ENCODE results near the gene IQCH. TPM values are rescaled to one million over a fixed set of nuclear protein-coding genes. Genes with fewer than 3 reads are reported as not detected.
A peak's percentile ranks its signal among the peaks of the same experiment; 100 is the strongest.

IQCH gene
- polyA plus RNA-seq, 3 donors: 0.03 TPM; not detected in 2

DNA sequence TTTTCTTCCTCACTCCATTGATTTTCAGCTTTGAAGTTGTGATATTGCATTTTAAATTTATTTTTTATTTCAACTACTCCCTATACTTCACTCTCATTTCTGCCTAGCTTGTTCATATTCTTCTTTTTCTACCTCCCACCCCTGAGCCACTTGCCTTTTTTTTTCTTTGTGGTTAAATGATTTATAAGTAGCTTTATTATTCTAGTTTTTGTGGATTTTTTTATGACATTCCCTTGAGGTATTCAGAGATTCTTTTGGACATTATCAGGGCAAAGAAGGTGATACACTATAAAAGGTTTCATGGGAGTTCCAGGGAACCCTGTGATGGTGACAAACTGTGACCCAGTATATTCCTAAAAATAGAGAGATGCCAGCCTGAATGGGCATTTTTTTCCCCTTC, 269.6 kb downstream of the IQCH start:
- peak overlapping the region in 1 of 7 donors; percentile 12 for H3K27ac Mint-ChIP-seq
- no peak overlapping the region for H3K27ac ChIP-seq (ENCODE audit: low read depth in 1 of 2, low read length in 2 of 2)
- H3K4me2 ChIP-seq (replicated peaks; ENCODE audit: extremely low read depth, low read length, poor library complexity, severe bottlenecking): no peak overlapping the region
- H3K36me3 ChIP-seq (replicated peaks in 1 of 2; ENCODE audit: control insufficient read depth in 1 of 2, insufficient read depth in 2 of 2, low read length in 2 of 2): peaks cover 12 to 35% of the 10 kb centered on the region in 2 donors
- H3K9me3 ChIP-seq (replicated peaks in 1 of 2; ENCODE audit: control insufficient read depth in 1 of 2, insufficient read depth in 1 of 2, low read length in 2 of 2): no peaks in the 10 kb centered on the region
- peaks cover 23 to 35% of the 10 kb centered on the region in 2 donors for H3K4me1 ChIP-seq (ENCODE audit: control insufficient read depth in 1 of 2, insufficient read depth in 2 of 2, low read length in 2 of 2)
- no peak for DNase-seq
- peaks cover 13 to 14% of the 10 kb centered on the region in 2 donors for H3K36me3 Mint-ChIP-seq
- TF ChIP-seq, protein P1, sequence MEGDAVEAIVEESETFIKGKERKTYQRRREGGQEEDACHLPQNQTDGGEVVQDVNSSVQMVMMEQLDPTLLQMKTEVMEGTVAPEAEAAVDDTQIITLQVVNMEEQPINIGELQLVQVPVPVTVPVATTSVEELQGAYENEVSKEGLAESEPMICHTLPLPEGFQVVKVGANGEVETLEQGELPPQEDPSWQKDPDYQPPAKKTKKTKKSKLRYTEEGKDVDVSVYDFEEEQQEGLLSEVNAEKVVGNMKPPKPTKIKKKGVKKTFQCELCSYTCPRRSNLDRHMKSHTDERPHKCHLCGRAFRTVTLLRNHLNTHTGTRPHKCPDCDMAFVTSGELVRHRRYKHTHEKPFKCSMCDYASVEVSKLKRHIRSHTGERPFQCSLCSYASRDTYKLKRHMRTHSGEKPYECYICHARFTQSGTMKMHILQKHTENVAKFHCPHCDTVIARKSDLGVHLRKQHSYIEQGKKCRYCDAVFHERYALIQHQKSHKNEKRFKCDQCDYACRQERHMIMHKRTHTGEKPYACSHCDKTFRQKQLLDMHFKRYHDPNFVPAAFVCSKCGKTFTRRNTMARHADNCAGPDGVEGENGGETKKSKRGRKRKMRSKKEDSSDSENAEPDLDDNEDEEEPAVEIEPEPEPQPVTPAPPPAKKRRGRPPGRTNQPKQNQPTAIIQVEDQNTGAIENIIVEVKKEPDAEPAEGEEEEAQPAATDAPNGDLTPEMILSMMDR (IDR thresholded peaks at IDR 0.05): no peak
- no peak overlapping the region for H3K4me3 Mint-ChIP-seq
- no peaks in the 10 kb centered on the region for H3K27me3 Mint-ChIP-seq (ENCODE audit: low read depth in 3 of 3)
- intact Hi-C loops (cut with micrococcal nuclease): loop anchor here (10.0 kb wide), 1 partner anchor 311 kb away; no protein-coding TSS in a partner anchor
- H3K27me3 ChIP-seq (ENCODE audit: control insufficient read depth in 2 of 2, insufficient read depth in 2 of 2, low read length in 2 of 2): no peaks in the 10 kb centered on the region
- no peak overlapping the region for H3K4me3 ChIP-seq (replicated peaks in 1 of 3; ENCODE audit: low read depth in 2 of 3, low read length in 3 of 3)
- no peak overlapping the region for H3K9ac ChIP-seq (ENCODE audit: insufficient read depth, low read length, poor library complexity, severe bottlenecking)
- H4K20me1 ChIP-seq (ENCODE audit: insufficient read depth, low read length): no peaks in the 10 kb centered on the region
- H3K9me3 Mint-ChIP-seq: no peaks in the 10 kb centered on the region
- peaks cover 23% of the 10 kb centered on the region for H3K4me1 Mint-ChIP-seq
- H2AFZ ChIP-seq (ENCODE audit: insufficient read depth, low read depth, low read length, poor library complexity, severe bottlenecking): no peak overlapping the region
- H3K79me2 ChIP-seq (ENCODE audit: insufficient read depth, low read length): peaks cover 49% of the 10 kb centered on the region

DNA sequence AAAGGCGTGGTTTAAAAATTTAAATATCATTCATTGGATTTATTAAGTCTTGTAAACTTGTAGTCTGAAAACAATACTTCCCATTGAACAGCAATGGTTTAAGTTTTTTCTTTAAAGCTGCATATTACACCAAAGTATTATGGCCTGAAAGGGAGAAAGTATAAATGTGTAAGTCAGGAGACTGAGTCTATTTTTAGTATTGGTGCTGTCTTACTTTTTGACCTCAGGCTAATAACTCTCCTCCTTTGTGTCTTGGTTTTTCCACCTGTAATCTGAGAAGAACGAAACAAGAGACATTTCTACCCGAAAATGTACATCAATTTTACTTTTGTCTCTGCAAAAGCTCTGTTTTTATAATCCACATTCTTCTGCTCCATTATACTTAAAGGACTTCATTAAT, 273.9 kb downstream of the IQCH start:
- H3K4me1 Mint-ChIP-seq: peaks cover 12% of the 10 kb centered on the region
- H3K9ac ChIP-seq (ENCODE audit: insufficient read depth, low read length, poor library complexity, severe bottlenecking): no peak overlapping the region
- H4K20me1 ChIP-seq (ENCODE audit: insufficient read depth, low read length): no peaks in the 10 kb centered on the region
- H3K4me3 Mint-ChIP-seq: no peak overlapping the region
- no peak overlapping the region for H3K27ac Mint-ChIP-seq
- no peaks in the 10 kb centered on the region for H3K27me3 Mint-ChIP-seq (ENCODE audit: low read depth in 3 of 3)
- no peaks in the 10 kb centered on the region for H3K9me3 Mint-ChIP-seq
- H3K4me3 ChIP-seq (replicated peaks in 1 of 3; ENCODE audit: low read depth in 2 of 3, low read length in 3 of 3): no peak overlapping the region
- TF ChIP-seq, protein P1 (IDR thresholded peaks at IDR 0.05): no peak
- H3K36me3 ChIP-seq (replicated peaks in 1 of 2; ENCODE audit: control insufficient read depth in 1 of 2, insufficient read depth in 2 of 2, low read length in 2 of 2): peaks cover 15 to 42% of the 10 kb centered on the region in 2 donors
- H3K79me2 ChIP-seq (ENCODE audit: insufficient read depth, low read length): peaks cover 28% of the 10 kb centered on the region
- intact Hi-C loops (cut with micrococcal nuclease): loop anchor here (10.0 kb wide), 1 partner anchor 306 kb away; no protein-coding TSS in a partner anchor
- H3K27ac ChIP-seq (ENCODE audit: low read depth in 1 of 2, low read length in 2 of 2): no peak overlapping the region
- no peaks in the 10 kb centered on the region for H3K9me3 ChIP-seq (replicated peaks in 1 of 2; ENCODE audit: control insufficient read depth in 1 of 2, insufficient read depth in 1 of 2, low read length in 2 of 2)
- H3K4me2 ChIP-seq (replicated peaks; ENCODE audit: extremely low read depth, low read length, poor library complexity, severe bottlenecking): no peak overlapping the region
- H3K4me1 ChIP-seq (ENCODE audit: control insufficient read depth in 1 of 2, insufficient read depth in 2 of 2, low read length in 2 of 2): peaks cover 4 to 9% of the 10 kb centered on the region in 2 donors
- WGBS (ENCODE audit: insufficient coverage): no CpG with 5 or more reads among the region's 3 CpGs
- H2AFZ ChIP-seq (ENCODE audit: insufficient read depth, low read depth, low read length, poor library complexity, severe bottlenecking): no peak overlapping the region
- H3K36me3 Mint-ChIP-seq: peaks cover 14 to 17% of the 10 kb centered on the region in 2 donors
- no peak for DNase-seq
- H3K27me3 ChIP-seq (ENCODE audit: control insufficient read depth in 2 of 2, insufficient read depth in 2 of 2, low read length in 2 of 2): no peaks in the 10 kb centered on the region
